Panc1 (cell line): ENCODE data around the gene GAPVD1. TPM values are rescaled to one million over a fixed set of nuclear protein-coding genes. Genes with fewer than 3 reads are reported as not detected.

Experiments used
- ATAC-seq: fragments of 200-7000 bp; cut with Tn5 transposase; 2 replicates; pipeline ENCODE4 v1.9.1; 2020; ENCODE audit warnings: mild to moderate bottlenecking, moderate library complexity
- BruUV-seq: library from RNA; stranded (reverse); fragments of 400-500 nt; replicated peaks from 2 replicates; lab custom pipeline; 2021; lab: Mats Ljungman, UMichigan
- CTCF ChIA-PET: fragments of 300-600 bp; sonication (Branson Sonifier 250); formaldehyde crosslinking; loops from one replicate; lab custom pipeline; 2022; ENCODE audit warnings: antibody characterized with exemption; lab: Charles Lee
- POLR2A ChIA-PET: fragments of 300-600 bp; sonication (Branson Sonifier 250); formaldehyde crosslinking; loops from one replicate; lab custom pipeline; 2022; ENCODE audit warnings: antibody characterized with exemption; lab: Charles Lee
- DNase-seq: peaks from one replicate; pipeline ENCODE4 v3.0.0-alpha.2; 2010; ENCODE audit warnings: low read depth, low spot score
- H3K27ac ChIP-seq: 2 replicates; pipeline ENCODE4 v1.5.1; 2011; ENCODE audit warnings: mild to moderate bottlenecking, low read length, inconsistent platforms
- H3K27me3 ChIP-seq: fragments of 200-500 bp; sonication (Bioruptor generic); 2 replicates; pipeline ENCODE4 v1.6.0; 2014; ENCODE audit warnings: low read length, inconsistent platforms; ENCODE audit not compliant: control insufficient read depth, insufficient read depth
- H3K36me3 ChIP-seq: fragments of 200-500 bp; sonication (Bioruptor generic); 2 replicates; pipeline ENCODE4 v1.5.1; 2014; ENCODE audit warnings: inconsistent platforms, mild to moderate bottlenecking, low read length, moderate library complexity; ENCODE audit not compliant: control insufficient read depth, insufficient read depth
- H3K4me1 ChIP-seq: 2 replicates; pipeline ENCODE4 v1.5.1; 2011; ENCODE audit warnings: inconsistent platforms, mild to moderate bottlenecking, low read length, moderate library complexity; ENCODE audit not compliant: control insufficient read depth, insufficient read depth
- H3K4me3 ChIP-seq, 2 experiments: 2 replicates each; pipeline ENCODE4 v1.5.1; 2011 to 2012; ENCODE audit warnings: low read depth in 2 of 2, low read length in 2 of 2, mild to moderate bottlenecking in 2 of 2, inconsistent platforms in 1 of 2, moderate library complexity in 1 of 2
- H3K9me3 ChIP-seq: fragments of 200-500 bp; sonication (Bioruptor generic); 2 replicates; pipeline ENCODE4 v1.5.1; 2014; ENCODE audit warnings: low read depth, mild to moderate bottlenecking, inconsistent platforms, low read length, moderate library complexity; ENCODE audit not compliant: control insufficient read depth, insufficient read depth
- CTCF ChIP-seq: fragments of 450-650 bp; IDR thresholded peaks from 2 replicates; pipeline ENCODE4 v1.5.1; 2017; ENCODE audit warnings: mild to moderate bottlenecking
- POLR2AphosphoS5 ChIP-seq: IDR thresholded peaks from 2 replicates; pipeline ENCODE4 v1.6.1; 2012; ENCODE audit warnings: mild to moderate bottlenecking, low read depth, low read length, moderate library complexity
- SIN3A ChIP-seq: IDR thresholded peaks from 2 replicates; pipeline ENCODE4 v1.6.1; 2012; ENCODE audit warnings: low read depth, mild to moderate bottlenecking, low read length, moderate library complexity, borderline replicate concordance; ENCODE audit not compliant: insufficient read depth
- TCF7L2 ChIP-seq: IDR thresholded peaks from 2 replicates; pipeline ENCODE4 v1.6.1; 2011; ENCODE audit warnings: mild to moderate bottlenecking, low read depth, low read length, inconsistent platforms
- in situ Hi-C: cut with HindIII; loops from 2 replicates; pipeline ENCODE4 v1.10.0; 2016; ENCODE audit warnings: low sequenced_read_pairs, low pct_unique_long_range_greater_than_20kb
- intact Hi-C: fragments of 100-400 bp; cut with micrococcal nuclease; formaldehyde crosslinking; loops from one replicate; pipeline ENCODE4 v1.10.0; 2022; ENCODE audit not compliant: unreplicated experiment
- total RNA-seq: library from RNA; stranded (reverse); gene quantifications from one replicate; pipeline ENCODE4 v1.2.1, GENCODE V29; 2021; ENCODE audit not compliant: unreplicated experiment
- TF ChIP-seq, protein P1 (sequence below), 2 experiments: IDR thresholded peaks; 2 replicates each; pipeline ENCODE4 v1.6.1; 2011 to 2012; ENCODE audit warnings: low read depth in 2 of 2, control low read depth in 1 of 2, low read length in 1 of 2, mild to moderate bottlenecking in 1 of 2, moderate library complexity in 1 of 2; ENCODE audit not compliant: insufficient read depth in 1 of 2

Gene GAPVD1
- total RNA-seq, 1 experiment from 2014 or later: 48.6 TPM

DNA sequence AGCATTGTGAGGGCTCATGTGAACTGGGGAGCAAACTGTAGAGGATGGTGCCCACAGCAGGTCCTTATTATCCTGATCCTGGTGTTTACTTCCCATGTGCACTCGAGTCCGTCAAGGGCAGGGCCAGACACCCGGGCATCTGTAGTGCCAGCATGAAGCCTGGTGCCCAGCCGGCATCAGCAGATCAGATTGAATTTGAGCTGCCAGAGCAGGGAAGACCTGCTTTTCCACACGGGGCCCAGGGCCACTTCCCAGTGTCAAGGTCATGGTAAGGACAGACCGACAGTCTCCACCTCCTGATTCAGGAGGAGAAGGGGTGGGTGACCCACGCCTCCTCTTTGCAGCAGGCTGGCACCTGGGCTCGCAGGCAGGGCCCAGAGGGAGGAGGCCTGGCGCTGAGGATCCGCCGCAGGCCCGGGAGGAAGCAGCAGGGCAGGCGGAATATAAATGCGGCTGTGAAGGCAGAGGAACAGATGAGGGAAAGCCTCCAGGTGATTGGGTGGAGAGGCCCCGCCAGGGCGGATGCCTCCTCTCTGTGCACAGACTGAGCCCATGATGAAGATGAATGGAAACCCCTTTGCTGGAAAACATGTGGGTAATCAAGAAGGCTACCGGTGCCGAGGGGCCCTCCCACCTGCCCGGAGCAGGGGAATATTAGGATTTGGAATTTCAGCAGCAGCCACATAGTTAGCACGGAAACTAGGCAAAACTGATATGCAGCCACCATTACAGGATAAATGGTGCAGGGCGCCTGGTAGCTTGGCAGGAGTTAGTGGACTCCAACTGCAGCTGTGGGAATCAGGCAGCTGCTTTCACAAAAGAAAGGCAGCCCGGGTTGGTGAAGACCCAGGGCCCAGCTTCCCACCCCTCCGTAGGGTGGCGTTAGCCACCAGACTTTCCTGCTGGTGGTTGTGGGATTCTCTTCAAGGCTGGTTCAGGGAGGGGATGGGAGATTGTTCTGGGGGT, 114.9 kb downstream of the GAPVD1 start:
- intact Hi-C loops (no loop called here), in situ Hi-C loops (no loop called here)
- Histone ChIP-seq H3K27ac (no peak overlapping the region), H3K4me1 (peaks cover 5% of the 10 kb centered on the region; the same call in 1 of the 2 replicates), H3K4me3 (no peak overlapping the region), H3K27me3 (no peaks in the 10 kb centered on the region), H3K36me3 (no peaks in the 10 kb centered on the region), H3K9me3 (no peaks in the 10 kb centered on the region)
- POLR2A ChIA-PET: no interaction called here
- ATAC-seq: no peak
- TF ChIP-seq TCF7L2: no peak
- no peak for TF ChIP-seq POLR2AphosphoS5
- TF ChIP-seq CTCF: no peak
- TF ChIP-seq SIN3A: no peak
- TF ChIP-seq, protein P1, sequence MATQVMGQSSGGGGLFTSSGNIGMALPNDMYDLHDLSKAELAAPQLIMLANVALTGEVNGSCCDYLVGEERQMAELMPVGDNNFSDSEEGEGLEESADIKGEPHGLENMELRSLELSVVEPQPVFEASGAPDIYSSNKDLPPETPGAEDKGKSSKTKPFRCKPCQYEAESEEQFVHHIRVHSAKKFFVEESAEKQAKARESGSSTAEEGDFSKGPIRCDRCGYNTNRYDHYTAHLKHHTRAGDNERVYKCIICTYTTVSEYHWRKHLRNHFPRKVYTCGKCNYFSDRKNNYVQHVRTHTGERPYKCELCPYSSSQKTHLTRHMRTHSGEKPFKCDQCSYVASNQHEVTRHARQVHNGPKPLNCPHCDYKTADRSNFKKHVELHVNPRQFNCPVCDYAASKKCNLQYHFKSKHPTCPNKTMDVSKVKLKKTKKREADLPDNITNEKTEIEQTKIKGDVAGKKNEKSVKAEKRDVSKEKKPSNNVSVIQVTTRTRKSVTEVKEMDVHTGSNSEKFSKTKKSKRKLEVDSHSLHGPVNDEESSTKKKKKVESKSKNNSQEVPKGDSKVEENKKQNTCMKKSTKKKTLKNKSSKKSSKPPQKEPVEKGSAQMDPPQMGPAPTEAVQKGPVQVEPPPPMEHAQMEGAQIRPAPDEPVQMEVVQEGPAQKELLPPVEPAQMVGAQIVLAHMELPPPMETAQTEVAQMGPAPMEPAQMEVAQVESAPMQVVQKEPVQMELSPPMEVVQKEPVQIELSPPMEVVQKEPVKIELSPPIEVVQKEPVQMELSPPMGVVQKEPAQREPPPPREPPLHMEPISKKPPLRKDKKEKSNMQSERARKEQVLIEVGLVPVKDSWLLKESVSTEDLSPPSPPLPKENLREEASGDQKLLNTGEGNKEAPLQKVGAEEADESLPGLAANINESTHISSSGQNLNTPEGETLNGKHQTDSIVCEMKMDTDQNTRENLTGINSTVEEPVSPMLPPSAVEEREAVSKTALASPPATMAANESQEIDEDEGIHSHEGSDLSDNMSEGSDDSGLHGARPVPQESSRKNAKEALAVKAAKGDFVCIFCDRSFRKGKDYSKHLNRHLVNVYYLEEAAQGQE (IDR thresholded peaks at IDR 0.05; ENCODE audit: insufficient read depth in 1 of 2, low read depth in 2 of 2, low read length in 1 of 2): no peak
- no peak for DNase-seq
- CTCF ChIA-PET: no interaction called here
- BruUV-seq: no TSS peak

DNA sequence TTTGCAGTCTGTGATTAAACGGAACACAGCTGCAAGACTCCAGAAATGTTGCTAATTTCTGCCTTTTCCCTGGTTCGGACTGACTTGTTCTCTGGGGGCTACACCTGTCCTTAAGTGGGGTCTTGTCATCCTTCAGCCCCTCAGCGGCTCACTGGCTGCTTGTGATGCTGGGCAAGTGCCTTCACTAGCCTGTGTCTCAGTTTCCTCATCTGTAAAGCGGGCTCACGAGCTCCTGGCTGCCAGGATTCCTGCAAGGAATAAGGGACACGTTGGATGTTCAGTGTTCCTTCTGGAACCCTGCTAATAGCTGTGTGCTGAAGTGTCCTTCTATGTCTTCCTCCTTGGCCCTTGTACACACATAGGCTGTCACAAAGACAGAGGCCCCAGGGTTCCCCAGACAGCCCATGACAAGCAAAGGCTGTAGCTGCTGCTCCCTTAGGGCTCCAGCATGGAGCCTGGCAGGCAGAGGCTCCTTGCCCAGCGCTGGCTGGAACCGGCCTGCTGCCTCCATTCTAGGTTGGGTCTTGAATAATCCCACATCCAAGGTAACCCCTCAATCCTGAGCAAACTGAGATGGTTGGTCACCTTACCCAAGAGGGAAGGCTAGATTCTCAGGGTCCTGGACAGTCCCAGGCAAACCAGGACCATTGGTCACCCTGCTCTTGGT, 116.1 kb downstream of the GAPVD1 start:
- intact Hi-C loops: no loop called here
- POLR2A ChIA-PET: no interaction called here
- Histone ChIP-seq H3K9me3 (no peaks in the 10 kb centered on the region), H3K27me3 (no peaks in the 10 kb centered on the region), H3K4me3 (no peak overlapping the region), H3K36me3 (no peaks in the 10 kb centered on the region), H3K4me1 (peaks cover 5% of the 10 kb centered on the region; the same call in 1 of the 2 replicates), H3K27ac (no peak overlapping the region)
- DNase-seq (no peak), ATAC-seq (no peak)
- CTCF ChIA-PET: no interaction called here
- no TSS peak for BruUV-seq
- TF ChIP-seq CTCF (no peak), TCF7L2 (no peak), POLR2AphosphoS5 (no peak), SIN3A (no peak)
- in situ Hi-C loops: no loop called here
